Neural cell (in vitro differentiated cells): Measurements from ENCODE around the gene NFS1.

Source experiments
- CTCF ChIP-seq: fragments of 450-650 bp; IDR thresholded peaks from 2 replicates; pipeline ENCODE4 v1.5.1; 2014; ENCODE audit warnings: antibody characterized with exemption, mild to moderate bottlenecking, moderate library complexity; ENCODE audit not compliant: poor library complexity, severe bottlenecking
- EP300 ChIP-seq: fragments of 450-650 bp; conservative IDR thresholded peaks from 2 replicates; pipeline ENCODE4 v1.6.1; 2014; ENCODE audit warnings: antibody characterized with exemption, mild to moderate bottlenecking, moderate library complexity; ENCODE audit not compliant: poor library complexity, severe bottlenecking
- EZH2 ChIP-seq: fragments of 200-600, 300-800 bp; shearing (Covaris generic), sonication (generic); IDR thresholded peaks from 2 replicates; pipeline ENCODE4 v1.6.1; 2014; ENCODE audit warnings: antibody characterized with exemption, low read length, borderline replicate concordance, mild to moderate bottlenecking; ENCODE audit not compliant: insufficient read depth, poor library complexity, severe bottlenecking
- RAD21 ChIP-seq: fragments of 450-650 bp; conservative IDR thresholded peaks from 2 replicates; pipeline ENCODE4 v1.6.1; 2014; ENCODE audit warnings: antibody characterized with exemption, mild to moderate bottlenecking, moderate library complexity
- SMC3 ChIP-seq: fragments of 450-650 bp; conservative IDR thresholded peaks from 2 replicates; pipeline ENCODE4 v1.6.1; 2014; ENCODE audit warnings: antibody characterized with exemption, mild to moderate bottlenecking, moderate library complexity; ENCODE audit not compliant: poor library complexity

DNA sequence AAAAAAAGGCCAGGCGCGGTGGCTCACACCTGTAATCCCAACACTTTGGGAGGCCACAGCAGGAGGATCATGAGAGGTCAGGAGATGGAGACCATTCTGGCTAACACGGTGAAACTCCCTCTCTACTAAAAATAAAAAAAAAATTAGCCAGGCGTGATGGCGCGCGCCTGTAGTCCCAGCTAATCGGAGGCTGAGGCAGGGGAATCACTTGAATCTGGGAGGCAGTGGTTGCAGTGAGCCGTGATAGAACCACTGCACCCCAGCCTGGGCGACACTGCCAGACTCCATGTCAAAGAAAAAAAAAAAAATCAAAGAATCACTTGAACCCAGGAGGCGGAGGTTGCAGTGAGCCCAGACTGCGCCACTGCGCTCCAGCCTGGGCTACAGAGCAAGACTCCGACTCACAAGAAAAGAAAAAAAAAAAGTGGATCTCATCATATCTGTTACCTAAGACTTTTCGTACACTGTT, 38.7 kb upstream of the NFS1 start:
- no peak for TF ChIP-seq CTCF
- no peak for TF ChIP-seq EP300
- TF ChIP-seq RAD21: no peak
- no peak for TF ChIP-seq SMC3
- TF ChIP-seq EZH2: no peak
